Measurements from ENCODE around the gene FSCN2. TPM values are rescaled to one million over a fixed set of nuclear protein-coding genes. Genes with fewer than 3 reads are reported as not detected.

The FSCN2 gene
- total RNA-seq, 4 donors from 2014 or later = 9.7 to 20.7 (median 17.0) TPM

DNA sequence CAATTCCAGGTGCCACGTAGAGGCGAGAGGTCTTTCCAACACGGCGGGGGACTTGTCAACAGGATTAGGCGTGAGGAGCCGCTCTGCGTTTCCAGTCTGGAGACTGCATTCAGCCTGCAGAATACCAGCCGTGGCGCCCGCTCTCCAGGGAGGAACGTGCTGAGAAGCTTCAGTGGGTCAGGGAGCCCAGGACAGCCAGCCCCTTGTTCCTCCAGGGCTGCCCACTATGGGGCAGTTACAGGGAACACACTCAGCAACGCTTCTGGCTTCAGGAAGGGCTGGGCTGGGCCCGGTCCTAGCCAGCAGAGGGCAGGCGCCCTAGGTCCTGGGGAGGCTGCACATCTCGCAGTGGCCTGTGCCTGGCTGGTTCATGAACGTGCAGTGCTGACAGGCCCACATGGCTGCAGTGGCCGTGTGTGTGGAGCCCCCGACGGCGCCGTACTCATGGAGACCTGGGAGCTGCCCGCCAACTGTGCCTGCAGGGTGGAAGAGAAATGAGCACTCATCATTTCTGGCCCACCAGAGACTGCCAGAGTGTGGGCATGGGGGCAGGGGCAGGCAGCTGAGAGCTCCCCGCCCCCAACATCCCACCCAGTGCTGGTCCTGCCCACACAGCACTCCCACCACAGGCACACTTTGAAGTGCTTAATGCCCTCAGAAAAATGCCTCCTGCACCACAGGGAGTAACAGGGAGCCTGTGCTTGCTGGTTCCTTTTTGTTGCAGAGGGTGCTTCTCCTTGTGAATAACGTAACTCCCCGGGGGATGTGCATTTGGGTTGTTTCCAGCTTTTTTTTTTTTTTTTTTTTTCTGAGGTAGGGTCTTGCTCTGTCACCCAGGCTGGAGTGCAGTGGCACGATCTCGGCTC lies 31.0 kb downstream of the FSCN2 start:
- H3K9me3 ChIP-seq = no peaks in the 10 kb centered on the region
- H3K27me3 ChIP-seq = no peaks in the 10 kb centered on the region
- DNase-seq = no peak
- H3K36me3 ChIP-seq = peaks cover 41 to 47% of the 10 kb centered on the region in 2 donors
- H3K27ac ChIP-seq = no peak overlapping the region
- peaks cover 0 to 20% of the 10 kb centered on the region in 2 donors for H3K4me1 ChIP-seq
- intact Hi-C loops (cut with DNase I) = no loop called here
- H3K4me3 ChIP-seq (replicated peaks in 1 of 3) = no peak overlapping the region
- no peak for TF ChIP-seq POLR2A (IDR thresholded peaks at IDR 0.05)
- TF ChIP-seq, protein P1, sequence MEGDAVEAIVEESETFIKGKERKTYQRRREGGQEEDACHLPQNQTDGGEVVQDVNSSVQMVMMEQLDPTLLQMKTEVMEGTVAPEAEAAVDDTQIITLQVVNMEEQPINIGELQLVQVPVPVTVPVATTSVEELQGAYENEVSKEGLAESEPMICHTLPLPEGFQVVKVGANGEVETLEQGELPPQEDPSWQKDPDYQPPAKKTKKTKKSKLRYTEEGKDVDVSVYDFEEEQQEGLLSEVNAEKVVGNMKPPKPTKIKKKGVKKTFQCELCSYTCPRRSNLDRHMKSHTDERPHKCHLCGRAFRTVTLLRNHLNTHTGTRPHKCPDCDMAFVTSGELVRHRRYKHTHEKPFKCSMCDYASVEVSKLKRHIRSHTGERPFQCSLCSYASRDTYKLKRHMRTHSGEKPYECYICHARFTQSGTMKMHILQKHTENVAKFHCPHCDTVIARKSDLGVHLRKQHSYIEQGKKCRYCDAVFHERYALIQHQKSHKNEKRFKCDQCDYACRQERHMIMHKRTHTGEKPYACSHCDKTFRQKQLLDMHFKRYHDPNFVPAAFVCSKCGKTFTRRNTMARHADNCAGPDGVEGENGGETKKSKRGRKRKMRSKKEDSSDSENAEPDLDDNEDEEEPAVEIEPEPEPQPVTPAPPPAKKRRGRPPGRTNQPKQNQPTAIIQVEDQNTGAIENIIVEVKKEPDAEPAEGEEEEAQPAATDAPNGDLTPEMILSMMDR (IDR thresholded peaks at IDR 0.05) = no peak
- 86 to 92% methylated on average over 17 to 22 of the region's 27 CpGs for WGBS, 2 donors

DNA sequence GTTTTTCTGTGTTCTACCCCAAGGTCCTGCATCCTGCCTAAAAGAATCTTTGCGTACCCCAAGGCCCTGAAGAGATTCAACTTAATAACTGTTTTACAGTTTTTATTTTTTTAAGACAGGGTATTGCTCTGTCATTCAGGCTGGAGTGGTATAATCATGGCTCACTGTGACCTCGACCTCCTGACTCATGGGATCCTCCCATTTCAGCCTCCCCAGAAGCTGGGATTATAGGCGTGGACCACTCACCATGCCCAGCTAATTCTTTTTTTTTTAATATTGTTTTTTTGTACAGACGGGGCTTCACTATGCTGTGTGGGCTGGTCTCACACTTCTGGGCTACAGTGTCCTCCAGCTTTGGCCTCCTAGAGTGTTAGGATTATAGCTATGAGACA lies 33.3 kb downstream of the FSCN2 start:
- no peaks in the 10 kb centered on the region for H3K27me3 ChIP-seq
- H3K4me3 ChIP-seq (replicated peaks in 1 of 3) = no peak overlapping the region
- peaks cover 9 to 16% of the 10 kb centered on the region in 2 donors for H3K4me1 ChIP-seq
- H3K36me3 ChIP-seq = peaks cover 51 to 60% of the 10 kb centered on the region in 2 donors
- DNase-seq = no peak
- WGBS, 2 donors = 89 to 93% methylated on average over 4 of the region's 4 CpGs
- TF ChIP-seq POLR2A (IDR thresholded peaks at IDR 0.05) = no peak
- TF ChIP-seq, protein P1 (IDR thresholded peaks at IDR 0.05) = no peak
- no peak overlapping the region for H3K27ac ChIP-seq
- intact Hi-C loops (cut with DNase I) = no loop called here
- no peaks in the 10 kb centered on the region for H3K9me3 ChIP-seq

GRCh38 chr17:81563861-81564586 lies 35.8 kb downstream of the FSCN2 start:
- intact Hi-C loops (cut with DNase I) = no loop called here
- TF ChIP-seq, protein P1 (IDR thresholded peaks at IDR 0.05) = no peak
- no peak for TF ChIP-seq POLR2A (IDR thresholded peaks at IDR 0.05)
- Histone ChIP-seq H3K36me3 (peaks cover 48 to 51% of the 10 kb centered on the region in 2 donors), H3K27ac (no peak overlapping the region), H3K4me3 (replicated peaks in 1 of 3) (no peak overlapping the region), H3K9me3 (no peaks in the 10 kb centered on the region), H3K27me3 (no peaks in the 10 kb centered on the region), H3K4me1 (peaks cover 25 to 26% of the 10 kb centered on the region in 2 donors)
- no peak for DNase-seq
- 90 to 93% methylated on average over 10 of the region's 10 CpGs for WGBS, 2 donors

DNA sequence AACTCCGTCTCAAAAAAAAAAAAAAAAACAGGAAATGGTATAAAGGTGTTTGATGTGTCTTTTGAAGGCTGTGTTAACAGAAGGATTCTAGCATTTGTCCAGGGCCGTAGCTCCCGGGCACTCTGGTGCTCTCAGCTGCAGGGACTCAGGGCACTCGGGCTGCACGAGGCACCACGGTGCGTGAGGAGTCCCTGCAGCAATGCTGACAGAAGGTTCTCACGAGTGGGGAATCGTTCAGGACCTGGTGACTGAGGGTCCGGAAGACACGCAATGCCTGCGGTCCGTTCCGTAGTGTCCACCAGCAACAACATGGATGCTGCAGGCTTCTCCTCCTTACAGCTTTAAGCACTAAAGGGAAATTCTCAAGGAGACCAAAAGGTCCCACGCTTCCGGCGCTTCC lies 36.6 kb downstream of the FSCN2 start:
- intact Hi-C loops (cut with DNase I) = no loop called here
- H3K4me1 ChIP-seq = peaks cover 25 to 26% of the 10 kb centered on the region in 2 donors
- H3K36me3 ChIP-seq = peaks cover 47 to 51% of the 10 kb centered on the region in 2 donors
- WGBS, 2 donors = 92% methylated on average over 13 to 17 of the region's 17 CpGs
- no peaks in the 10 kb centered on the region for H3K27me3 ChIP-seq
- no peak for DNase-seq
- no peak overlapping the region for H3K4me3 ChIP-seq (replicated peaks in 1 of 3)
- H3K27ac ChIP-seq = no peak overlapping the region
- H3K9me3 ChIP-seq = no peaks in the 10 kb centered on the region
- no peak for TF ChIP-seq POLR2A (IDR thresholded peaks at IDR 0.05)
- TF ChIP-seq, protein P1 (IDR thresholded peaks at IDR 0.05) = no peak

GRCh38 chr17:81565231-81565630 lies 37.1 kb downstream of the FSCN2 start:
- no peak overlapping the region for H3K27ac ChIP-seq
- H3K36me3 ChIP-seq = peaks cover 48 to 51% of the 10 kb centered on the region in 2 donors
- TF ChIP-seq, protein P1 (IDR thresholded peaks at IDR 0.05) = no peak
- no peak for TF ChIP-seq POLR2A (IDR thresholded peaks at IDR 0.05)
- no peak overlapping the region for H3K4me3 ChIP-seq (replicated peaks in 1 of 3)
- WGBS, 2 donors = 90 to 92% methylated on average over 10 to 15 of the region's 16 CpGs
- H3K27me3 ChIP-seq = no peaks in the 10 kb centered on the region
- intact Hi-C loops (cut with DNase I) = no loop called here
- no peak for DNase-seq
- H3K9me3 ChIP-seq = no peaks in the 10 kb centered on the region
- H3K4me1 ChIP-seq = peaks cover 25 to 26% of the 10 kb centered on the region in 2 donors
